Thyroid gland (tissue), 4 donors: ENCODE results near the gene MT3. TPM values are rescaled to one million over a fixed set of nuclear protein-coding genes. Genes with fewer than 3 reads are reported as not detected.
"Not testable (repeated sequence)": the region's sequence is repeated elsewhere in the genome, so short reads cannot be mapped to it uniquely, and the experiment has no call there.

Experiments
- DNase-seq, 2 donors: peaks; one replicate each; pipeline ENCODE4 v3.0.0-alpha.2; 2019
- H3K27ac ChIP-seq, 3 donors: fragments of 200-600 bp; sonication (generic); 1 replicate in 2 of 3; 2 replicates in 1 of 3; pipeline ENCODE4 v1.5.1; 2016 to 2019; ENCODE audit warnings: mild to moderate bottlenecking in 1 of 3, moderate library complexity in 1 of 3
- H3K27me3 ChIP-seq: fragments of 200-600 bp; sonication (generic); one replicate; pipeline ENCODE4 v1.5.1; 2019
- H3K36me3 ChIP-seq, 2 donors: fragments of 200-600 bp; sonication (generic); one replicate each; pipeline ENCODE4 v1.5.1; 2016 to 2019
- H3K4me1 ChIP-seq, 2 donors: fragments of 200-600 bp; sonication (generic); one replicate each; pipeline ENCODE4 v1.5.1; 2017 to 2019
- H3K4me3 ChIP-seq, 3 donors: fragments of 200-600 bp; sonication (generic); replicated peaks in 1 of 3; 1 replicate in 2 of 3; 2 replicates in 1 of 3; pipeline ENCODE4 v1.5.1; 2016; ENCODE audit warnings: mild to moderate bottlenecking in 1 of 3
- H3K9me3 ChIP-seq: fragments of 200-600 bp; sonication (generic); one replicate; pipeline ENCODE4 v1.5.1; 2017
- POLR2A ChIP-seq, 2 donors: fragments of 450-650 bp; IDR thresholded peaks; one replicate each; pipeline ENCODE4 v1.6.1; 2017; ENCODE audit warnings: antibody characterized with exemption in 2 of 2, mild to moderate bottlenecking in 2 of 2, moderate library complexity in 1 of 2
- WGBS, 2 donors: methylation state at CpG; one replicate each; pipeline ENCODE4 v1.1.5; 2017; 5-methylcytosine and 5-hydroxymethylcytosine counted together
- intact Hi-C: fragments of 100-400 bp; cut with DNase I; formaldehyde crosslinking; loops from one replicate; pipeline ENCODE4 v1.15.1; 2023
- total RNA-seq, 4 donors: library from RNA; depleted of rRNA; stranded (reverse); fragments of >200 nt; gene quantifications; one replicate each; pipeline ENCODE4 v1.2.3, GENCODE V29; 2016
- TF ChIP-seq, protein P1 (sequence below), 6 experiments: fragments of 200-600 bp in 3 of 6; fragments of 450-650 bp in 3 of 6; sonication (generic) in 3 of 6; IDR thresholded peaks; one replicate each; pipeline ENCODE4 v1.5.1; 2016 to 2019; ENCODE audit warnings: antibody characterized with exemption in 6 of 6, mild to moderate bottlenecking in 2 of 6, inconsistent platforms in 1 of 6, moderate library complexity in 1 of 6

The MT3 gene
- total RNA-seq, 4 donors from 2014 or later = not detected

GRCh38 chr16:56577300-56577625 is 12.1 kb upstream of the MT3 start:
- Histone ChIP-seq H3K4me1 (no peaks in the 10 kb centered on the region), H3K4me3 (no peak overlapping the region), H3K36me3 (no peaks in the 10 kb centered on the region), H3K27me3 (no peaks in the 10 kb centered on the region), H3K9me3 (no peaks in the 10 kb centered on the region), H3K27ac (no peak overlapping the region)
- intact Hi-C loops = loop anchor here (5.0 kb wide), 1 partner anchor 125 kb away; no protein-coding TSS in a partner anchor
- TF ChIP-seq POLR2A (IDR thresholded peaks at IDR 0.05) = no peak
- TF ChIP-seq, protein P1, sequence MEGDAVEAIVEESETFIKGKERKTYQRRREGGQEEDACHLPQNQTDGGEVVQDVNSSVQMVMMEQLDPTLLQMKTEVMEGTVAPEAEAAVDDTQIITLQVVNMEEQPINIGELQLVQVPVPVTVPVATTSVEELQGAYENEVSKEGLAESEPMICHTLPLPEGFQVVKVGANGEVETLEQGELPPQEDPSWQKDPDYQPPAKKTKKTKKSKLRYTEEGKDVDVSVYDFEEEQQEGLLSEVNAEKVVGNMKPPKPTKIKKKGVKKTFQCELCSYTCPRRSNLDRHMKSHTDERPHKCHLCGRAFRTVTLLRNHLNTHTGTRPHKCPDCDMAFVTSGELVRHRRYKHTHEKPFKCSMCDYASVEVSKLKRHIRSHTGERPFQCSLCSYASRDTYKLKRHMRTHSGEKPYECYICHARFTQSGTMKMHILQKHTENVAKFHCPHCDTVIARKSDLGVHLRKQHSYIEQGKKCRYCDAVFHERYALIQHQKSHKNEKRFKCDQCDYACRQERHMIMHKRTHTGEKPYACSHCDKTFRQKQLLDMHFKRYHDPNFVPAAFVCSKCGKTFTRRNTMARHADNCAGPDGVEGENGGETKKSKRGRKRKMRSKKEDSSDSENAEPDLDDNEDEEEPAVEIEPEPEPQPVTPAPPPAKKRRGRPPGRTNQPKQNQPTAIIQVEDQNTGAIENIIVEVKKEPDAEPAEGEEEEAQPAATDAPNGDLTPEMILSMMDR (IDR thresholded peaks at IDR 0.05) = no peak
- DNase-seq = no peak
- WGBS, 2 donors = 74 to 75% methylated on average over 4 of the region's 4 CpGs

- Histone ChIP-seq H3K4me1 (no peaks in the 10 kb centered on the region), H3K4me3 (no peak overlapping the region), H3K36me3 (no peaks in the 10 kb centered on the region), H3K27ac (no peak overlapping the region), H3K27me3 (no peaks in the 10 kb centered on the region), H3K9me3 (no peaks in the 10 kb centered on the region)
- TF ChIP-seq, protein P1 (IDR thresholded peaks at IDR 0.05) = no peak
- no peak for TF ChIP-seq POLR2A (IDR thresholded peaks at IDR 0.05)
- 86 to 90% methylated on average over 6 of the region's 6 CpGs for WGBS, 2 donors
- no peak for DNase-seq
- intact Hi-C loops = no loop called here
Observed at GRCh38 chr16:56580391-56581048, 8.8 kb upstream of the MT3 start.

- H3K4me1 ChIP-seq, DNase-seq, H3K27ac ChIP-seq, H3K27me3 ChIP-seq, H3K36me3 ChIP-seq, H3K4me3 ChIP-seq, intact Hi-C loops, H3K9me3 ChIP-seq: not testable (repeated sequence)
- 93 to 97% methylated on average over 2 of the region's 2 CpGs for WGBS, 2 donors
Observed at GRCh38 chr16:56582911-56583310, 6.4 kb upstream of the MT3 start.

GRCh38 chr16:56583351-56584168 is 5.8 kb upstream of the MT3 start:
- Histone ChIP-seq H3K27me3 (no peaks in the 10 kb centered on the region), H3K9me3 (no peaks in the 10 kb centered on the region), H3K4me1 (no peaks in the 10 kb centered on the region), H3K4me3 (no peak overlapping the region), H3K27ac (no peak overlapping the region), H3K36me3 (no peaks in the 10 kb centered on the region)
- intact Hi-C loops = no loop called here
- WGBS, 2 donors = 71 to 72% methylated on average over 11 of the region's 11 CpGs
- TF ChIP-seq, protein P1 (IDR thresholded peaks at IDR 0.05) = no peak
- TF ChIP-seq POLR2A (IDR thresholded peaks at IDR 0.05) = no peak
- DNase-seq = no peak

DNA sequence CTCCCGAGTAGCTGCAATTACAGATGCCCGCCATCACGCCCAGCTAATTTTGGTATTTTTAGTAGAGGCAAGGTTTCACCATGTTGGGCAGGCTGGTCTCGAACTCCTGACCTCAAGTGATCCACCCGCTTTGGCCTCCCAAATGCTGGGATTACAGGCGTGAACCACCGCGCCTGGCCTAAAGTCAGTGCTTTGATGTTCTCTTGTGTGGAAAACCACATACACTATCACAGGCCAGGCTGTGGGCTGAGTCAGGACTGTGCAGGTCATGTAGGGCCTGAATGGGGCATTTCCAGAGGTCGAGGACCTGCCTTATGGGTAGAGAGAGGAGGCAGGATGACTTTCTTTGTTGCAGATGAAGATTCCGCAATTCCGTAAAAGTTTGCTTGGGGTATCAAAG is 5.1 kb upstream of the MT3 start:
- H3K4me1 ChIP-seq = peaks cover 0 to 4% of the 10 kb centered on the region in 2 donors
- no peak for DNase-seq
- intact Hi-C loops = no loop called here
- no peak for TF ChIP-seq POLR2A (IDR thresholded peaks at IDR 0.05)
- TF ChIP-seq, protein P1 (IDR thresholded peaks at IDR 0.05) = no peak
- no peak overlapping the region for H3K27ac ChIP-seq
- H3K27me3 ChIP-seq = no peaks in the 10 kb centered on the region
- no peak overlapping the region for H3K4me3 ChIP-seq
- H3K36me3 ChIP-seq = no peaks in the 10 kb centered on the region
- 80 to 88% methylated on average over 11 of the region's 11 CpGs for WGBS, 2 donors
- no peaks in the 10 kb centered on the region for H3K9me3 ChIP-seq
